ENCODE measurements around the gene VAV3. TPM values are rescaled to one million over a fixed set of nuclear protein-coding genes. Genes with fewer than 3 reads are reported as not detected.

The VAV3 gene
- total and polyA plus RNA-seq, 2 donors = 3.8 to 24.2 TPM

GRCh38 chr1:107552781-107553180 lies 412.2 kb downstream of the VAV3 start:
- Histone ChIP-seq H3K4me3 (ENCODE audit: low read depth, low read length) (no peak overlapping the region), H3K4me1 (ENCODE audit: insufficient read depth) (no peaks in the 10 kb centered on the region), H3K27ac (ENCODE audit: low read depth) (no peak overlapping the region), H3K36me3 (ENCODE audit: insufficient read depth) (no peaks in the 10 kb centered on the region)
- 68% methylated on average over 1 of the region's 1 CpG for WGBS
- DNase-seq (ENCODE audit: extremely low spot score) = no peak

DNA sequence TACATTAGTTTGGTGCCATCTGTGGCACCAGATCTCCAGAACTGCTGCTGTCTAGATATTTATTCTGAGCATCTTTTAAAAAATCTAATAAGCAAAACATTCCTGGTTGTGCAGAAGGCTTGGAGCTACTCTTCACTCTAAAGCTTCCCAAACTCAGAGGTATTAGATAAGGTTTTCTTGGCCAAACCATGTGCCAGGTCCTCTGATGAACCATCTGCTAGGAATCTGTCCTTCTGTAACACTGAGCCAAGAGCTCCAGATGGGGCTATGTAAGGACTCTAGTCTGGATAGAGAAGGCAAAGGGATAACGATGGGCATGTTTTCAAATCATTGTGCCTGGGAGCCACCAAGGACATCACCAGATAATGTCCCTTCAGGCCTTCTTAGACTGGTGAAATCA lies 413.5 kb downstream of the VAV3 start:
- H3K36me3 ChIP-seq (ENCODE audit: insufficient read depth) = no peaks in the 10 kb centered on the region
- no peak overlapping the region for H3K4me3 ChIP-seq (ENCODE audit: low read depth, low read length)
- H3K27ac ChIP-seq (ENCODE audit: low read depth) = no peak overlapping the region
- no peaks in the 10 kb centered on the region for H3K4me1 ChIP-seq (ENCODE audit: insufficient read depth)
- 74% methylated on average over 1 of the region's 1 CpG for WGBS
- no peak for DNase-seq (ENCODE audit: extremely low spot score)

- H3K4me1 ChIP-seq (ENCODE audit: insufficient read depth) = no peaks in the 10 kb centered on the region
- 95% methylated on average over 5 of the region's 5 CpGs for WGBS
- no peaks in the 10 kb centered on the region for H3K36me3 ChIP-seq (ENCODE audit: insufficient read depth)
- no peak overlapping the region for H3K4me3 ChIP-seq (ENCODE audit: low read depth, low read length)
- no peak overlapping the region for H3K27ac ChIP-seq (ENCODE audit: low read depth)
- DNase-seq (ENCODE audit: extremely low spot score) = no peak
These were observed 414.6 kb downstream of the VAV3 start for GRCh38 chr1:107550358-107550757.

- DNase-seq (ENCODE audit: extremely low spot score) = no peak
- 83% methylated on average over 3 of the region's 3 CpGs for WGBS
- Histone ChIP-seq H3K4me1 (ENCODE audit: insufficient read depth) (no peaks in the 10 kb centered on the region), H3K36me3 (ENCODE audit: insufficient read depth) (no peaks in the 10 kb centered on the region), H3K27ac (ENCODE audit: low read depth) (no peak overlapping the region), H3K4me3 (ENCODE audit: low read depth, low read length) (no peak overlapping the region)
These were observed 415.7 kb downstream of the VAV3 start for GRCh38 chr1:107549152-107549810.

- 64% methylated on average over 3 of the region's 3 CpGs for WGBS
- no peaks in the 10 kb centered on the region for H3K4me1 ChIP-seq (ENCODE audit: insufficient read depth)
- no peak overlapping the region for H3K27ac ChIP-seq (ENCODE audit: low read depth)
- no peak overlapping the region for H3K4me3 ChIP-seq (ENCODE audit: low read depth, low read length)
- no peak for DNase-seq (ENCODE audit: extremely low spot score)
- H3K36me3 ChIP-seq (ENCODE audit: insufficient read depth) = no peaks in the 10 kb centered on the region
These were observed 416.7 kb downstream of the VAV3 start for GRCh38 chr1:107548276-107548675.

GRCh38 chr1:107547363-107548155 lies 417.4 kb downstream of the VAV3 start:
- Histone ChIP-seq H3K36me3 (ENCODE audit: insufficient read depth) (no peaks in the 10 kb centered on the region), H3K4me3 (ENCODE audit: low read depth, low read length) (no peak overlapping the region), H3K4me1 (ENCODE audit: insufficient read depth) (no peaks in the 10 kb centered on the region), H3K27ac (ENCODE audit: low read depth) (no peak overlapping the region)
- 88% methylated on average over 4 of the region's 4 CpGs for WGBS
- no peak for DNase-seq (ENCODE audit: extremely low spot score)

- DNase-seq (ENCODE audit: extremely low spot score) = no peak
- Histone ChIP-seq H3K4me1 (ENCODE audit: insufficient read depth) (no peaks in the 10 kb centered on the region), H3K36me3 (ENCODE audit: insufficient read depth) (no peaks in the 10 kb centered on the region), H3K4me3 (ENCODE audit: low read depth, low read length) (no peak overlapping the region), H3K27ac (ENCODE audit: low read depth) (no peak overlapping the region)
- 90% methylated on average over 4 of the region's 4 CpGs for WGBS
These were observed 418.4 kb downstream of the VAV3 start for GRCh38 chr1:107546576-107546975.

- Histone ChIP-seq H3K36me3 (ENCODE audit: insufficient read depth) (no peaks in the 10 kb centered on the region), H3K4me1 (ENCODE audit: insufficient read depth) (no peaks in the 10 kb centered on the region), H3K4me3 (ENCODE audit: low read depth, low read length) (no peak overlapping the region), H3K27ac (ENCODE audit: low read depth) (no peak overlapping the region)
- DNase-seq (ENCODE audit: extremely low spot score) = no peak
- whole genome bisulfite sequencing = 83% methylated on average over 4 of the region's 4 CpGs
These were observed 419.1 kb downstream of the VAV3 start for GRCh38 chr1:107545879-107546278.

DNA sequence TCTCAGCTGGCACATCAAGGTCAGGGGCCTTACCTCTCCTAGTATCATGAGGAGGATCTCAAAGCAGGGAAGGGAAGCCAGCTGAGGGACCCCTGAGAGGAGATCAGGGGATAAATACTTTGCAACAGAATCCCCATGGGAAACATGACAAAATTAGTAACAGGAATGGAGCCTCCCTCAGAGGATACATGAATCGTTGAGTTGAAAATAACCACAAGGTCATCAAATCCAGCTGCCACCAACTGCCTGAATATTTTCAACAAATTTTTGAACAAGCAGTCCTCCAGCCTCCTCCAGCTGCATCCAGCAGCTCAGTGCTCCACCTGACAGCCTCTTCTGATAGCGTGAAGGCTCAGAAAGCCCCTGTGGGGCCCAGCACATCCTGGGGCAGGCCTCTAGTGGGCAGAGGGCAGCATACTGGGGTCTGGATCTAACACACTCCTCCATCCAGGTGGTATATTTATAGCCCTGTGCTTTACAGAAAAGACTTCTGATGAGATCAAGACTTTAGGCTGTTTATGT lies 419.9 kb downstream of the VAV3 start:
- no peak overlapping the region for H3K4me3 ChIP-seq (ENCODE audit: low read depth, low read length)
- H3K4me1 ChIP-seq (ENCODE audit: insufficient read depth) = no peaks in the 10 kb centered on the region
- 48% methylated on average over 2 of the region's 2 CpGs for WGBS
- no peak overlapping the region for H3K27ac ChIP-seq (ENCODE audit: low read depth)
- DNase-seq (ENCODE audit: extremely low spot score) = no peak
- no peaks in the 10 kb centered on the region for H3K36me3 ChIP-seq (ENCODE audit: insufficient read depth)

DNA sequence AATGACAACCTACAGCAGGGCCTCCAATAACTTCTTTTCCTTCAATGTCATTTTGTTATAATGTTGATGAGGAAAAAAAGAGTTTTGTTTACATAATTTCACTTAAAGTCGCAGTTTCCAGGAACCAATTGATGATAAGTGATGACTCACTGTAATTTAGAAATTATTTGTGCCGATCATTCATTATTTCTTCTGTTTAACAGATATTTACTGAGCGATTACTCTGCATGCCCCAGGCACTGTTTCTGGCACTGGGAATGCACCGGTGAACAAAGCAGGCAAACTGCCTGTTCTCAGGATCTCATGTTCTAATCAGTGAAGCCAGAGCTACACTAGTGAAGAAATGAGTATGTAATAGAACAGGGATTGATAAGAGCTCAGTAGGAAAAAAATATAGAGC lies 420.7 kb downstream of the VAV3 start:
- Histone ChIP-seq H3K4me1 (ENCODE audit: insufficient read depth) (no peaks in the 10 kb centered on the region), H3K36me3 (ENCODE audit: insufficient read depth) (no peaks in the 10 kb centered on the region), H3K27ac (ENCODE audit: low read depth) (no peak overlapping the region), H3K4me3 (ENCODE audit: low read depth, low read length) (no peak overlapping the region)
- DNase-seq (ENCODE audit: extremely low spot score) = no peak
- 82% methylated on average over 4 of the region's 4 CpGs for WGBS

GRCh38 chr1:107541412-107541811 lies 423.6 kb downstream of the VAV3 start:
- WGBS = 83% methylated on average over 2 of the region's 2 CpGs
- no peak for DNase-seq (ENCODE audit: extremely low spot score)
- H3K4me1 ChIP-seq (ENCODE audit: insufficient read depth) = no peaks in the 10 kb centered on the region
- no peak overlapping the region for H3K4me3 ChIP-seq (ENCODE audit: low read depth, low read length)
- H3K27ac ChIP-seq (ENCODE audit: low read depth) = no peak overlapping the region
- no peaks in the 10 kb centered on the region for H3K36me3 ChIP-seq (ENCODE audit: insufficient read depth)

DNA sequence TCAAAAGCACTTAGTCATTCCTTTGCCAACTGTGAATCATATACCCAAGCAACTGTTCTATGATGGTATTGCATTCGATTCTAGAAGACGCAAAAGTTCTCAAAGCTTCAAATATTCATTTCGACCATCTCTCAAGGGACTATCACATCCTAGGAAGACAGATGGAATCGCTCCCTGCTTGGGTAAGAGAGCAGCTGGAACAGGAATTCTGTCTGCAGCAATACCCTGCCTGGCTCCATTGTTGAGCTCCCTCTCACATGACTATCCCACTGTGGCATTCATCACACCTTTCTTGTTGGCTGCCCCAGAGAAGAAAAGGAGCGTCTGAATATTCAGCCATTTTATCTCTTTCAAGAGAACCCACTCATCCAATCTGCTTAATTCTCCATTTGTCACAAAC lies 426.5 kb downstream of the VAV3 start:
- Histone ChIP-seq H3K36me3 (ENCODE audit: insufficient read depth) (no peaks in the 10 kb centered on the region), H3K4me1 (ENCODE audit: insufficient read depth) (no peaks in the 10 kb centered on the region), H3K27ac (ENCODE audit: low read depth) (no peak overlapping the region), H3K4me3 (ENCODE audit: low read depth, low read length) (no peak overlapping the region)
- WGBS = 95% methylated on average over 5 of the region's 5 CpGs
- DNase-seq (ENCODE audit: extremely low spot score) = no peak

GRCh38 chr1:107536266-107536665 lies 428.7 kb downstream of the VAV3 start:
- no peak overlapping the region for H3K27ac ChIP-seq (ENCODE audit: low read depth)
- H3K4me1 ChIP-seq (ENCODE audit: insufficient read depth) = no peaks in the 10 kb centered on the region
- peak; percentile 35 for DNase-seq (ENCODE audit: extremely low spot score)
- H3K36me3 ChIP-seq (ENCODE audit: insufficient read depth) = no peaks in the 10 kb centered on the region
- 22% methylated on average over 3 of the region's 3 CpGs for WGBS
- H3K4me3 ChIP-seq (ENCODE audit: low read depth, low read length) = no peak overlapping the region

DNA sequence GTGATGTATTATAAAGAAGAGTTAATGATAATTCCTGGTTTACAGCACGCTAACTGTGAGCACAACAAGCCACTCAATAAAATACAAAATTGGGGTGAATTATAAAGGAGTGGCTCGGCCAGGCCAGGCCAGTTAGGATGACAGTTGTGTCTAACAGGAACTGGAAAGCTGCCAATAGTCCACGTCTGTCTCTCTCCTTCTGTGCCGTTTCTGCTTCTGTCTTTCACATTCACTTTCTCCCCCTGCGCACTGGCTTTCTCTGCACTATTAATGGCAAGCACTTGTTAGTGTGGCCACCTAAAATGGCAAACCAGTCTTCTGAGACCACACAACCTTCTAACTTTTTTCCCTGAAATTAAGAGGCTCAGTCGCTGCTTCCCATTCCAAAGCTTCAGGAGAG lies 429.9 kb downstream of the VAV3 start:
- DNase-seq (ENCODE audit: extremely low spot score) = no peak

More for the DNA sequence above, 429.9 kb downstream of the VAV3 start:
- H3K36me3 ChIP-seq (ENCODE audit: insufficient read depth) = no peaks in the 10 kb centered on the region
- no peak overlapping the region for H3K27ac ChIP-seq (ENCODE audit: low read depth)
- H3K4me3 ChIP-seq (ENCODE audit: low read depth, low read length) = no peak overlapping the region
- WGBS = 56% methylated on average over 6 of the region's 6 CpGs
- H3K4me1 ChIP-seq (ENCODE audit: insufficient read depth) = no peaks in the 10 kb centered on the region

All from urinary bladder (tissue), 4 donors.